Spleen (tissue), 13 donors: ENCODE measurements around the gene ARL14EPL. TPM values are rescaled to one million over a fixed set of nuclear protein-coding genes. Genes with fewer than 3 reads are reported as not detected.

Experiments
- DNase-seq: peaks from one replicate; pipeline ENCODE4 v3.0.0-alpha.2; 2020
- H3K27ac ChIP-seq, 8 donors: fragments of 200-600 bp; sonication (generic) in 7 of 8; 1 replicate in 4 of 8; 2 replicates in 4 of 8; pipeline versions ENCODE4 v1.5.0 to v1.8.0; 2016 to 2021; ENCODE audit warnings: inconsistent platforms in 4 of 8, mild to moderate bottlenecking in 4 of 8, moderate library complexity in 1 of 8
- H3K27me3 ChIP-seq, 7 donors: fragments of 200-600 bp; sonication (generic) in 6 of 7; replicated peaks in 1 of 7; 1 replicate in 4 of 7; 2 replicates in 3 of 7; pipeline versions ENCODE4 v1.5.0 to v1.8.0; 2016 to 2021; ENCODE audit warnings: inconsistent platforms in 3 of 7, mild to moderate bottlenecking in 1 of 7
- H3K36me3 ChIP-seq, 6 donors: fragments of 200-600 bp; sonication (generic) in 5 of 6; 1 replicate in 4 of 6; 2 replicates in 2 of 6; pipeline versions ENCODE4 v1.5.0 to v1.8.0; 2016 to 2021; ENCODE audit warnings: inconsistent platforms in 2 of 6
- H3K4me1 ChIP-seq, 6 donors: fragments of 200-600 bp; sonication (generic) in 5 of 6; 1 replicate in 3 of 6; 2 replicates in 3 of 6; pipeline versions ENCODE4 v1.5.0 to v1.8.0; 2016 to 2021; ENCODE audit warnings: inconsistent platforms in 3 of 6
- H3K4me3 ChIP-seq, 8 donors: fragments of 200-600 bp; sonication (generic) in 7 of 8; 1 replicate in 4 of 8; 2 replicates in 4 of 8; pipeline versions ENCODE4 v1.5.0 to v1.8.0; 2016 to 2021; ENCODE audit warnings: inconsistent platforms in 4 of 8, mild to moderate bottlenecking in 4 of 8, moderate library complexity in 2 of 8
- H3K9me3 ChIP-seq, 8 donors: fragments of 200-600 bp; sonication (generic) in 7 of 8; 1 replicate in 4 of 8; 2 replicates in 4 of 8; pipeline versions ENCODE4 v1.5.0 to v1.8.0; 2016 to 2021; ENCODE audit warnings: inconsistent platforms in 4 of 8
- CTCF ChIP-seq, 11 experiments: fragments of 200-600 bp in 7 of 11; fragments of 450-650 bp in 4 of 11; sonication (generic) in 4 of 11; IDR thresholded peaks in 8 of 11; conservative IDR thresholded peaks in 3 of 11; 1 replicate in 7 of 11; 2 replicates in 4 of 11; pipeline versions ENCODE4 v1.4.0 to v1.8.0; 2016 to 2021; ENCODE audit warnings: antibody characterized with exemption in 11 of 11, inconsistent platforms in 4 of 11, mild to moderate bottlenecking in 1 of 11
- POLR2A ChIP-seq, 3 donors: fragments of 450-650 bp; IDR thresholded peaks; one replicate each; pipeline ENCODE4 v1.5.1; 2017; ENCODE audit warnings: antibody characterized with exemption in 3 of 3, mild to moderate bottlenecking in 1 of 3
- POLR2AphosphoS5 ChIP-seq, 3 donors: sonication (generic); formaldehyde crosslinking; IDR thresholded peaks; one replicate each; pipeline ENCODE4 v1.5.1; 2017; ENCODE audit warnings: antibody characterized with exemption in 3 of 3
- WGBS, 5 donors: extraction: QIAGEN DNeasy Blood & Tissue Kit in 3 of 5; methylation state at CpG; one replicate each; pipeline versions ENCODE4 v1.1.5 to v1.1.7; 2013 to 2018; 5-methylcytosine and 5-hydroxymethylcytosine counted together
- intact Hi-C: fragments of 100-400 bp; cut with DNase I; formaldehyde crosslinking; loops from one replicate; pipeline ENCODE4 v1.15.0; 2023; ENCODE audit warnings: low total_unique reads
- long read RNA-seq, 2 donors: transcript quantifications; one replicate each; lab custom pipeline, GENCODE V29; 2026
- polyA plus RNA-seq, 3 donors: library from polyadenylated mRNA; stranded (reverse); fragments of 200-250 nt; gene quantifications; one replicate each; pipeline ENCODE4 v1.2.1, GENCODE V29; 2013
- total RNA-seq, 7 donors: library from RNA; depleted of rRNA in 3 of 7; stranded (reverse); fragments of >200 nt in 3 of 7; fragmentation: NEBNext Ultra II Directional in 4 of 7; extraction: Animal tissue kit (Norgen Biotek cat#: 25700) in 4 of 7; gene quantifications; one replicate each; pipeline versions ENCODE4 v1.1.0 to v1.2.1, GENCODE V29; 2016 to 2021
- donor health status: healthy with polysubstance abuse.
- donor health status: DM: no; HTN: no; CAD: no; lungs with moderate emphysema.
- donor health status: DM: no; HTN: no; CAD: no.
- donor health status: Bipolar disorder and iron deficiency.
- donor health status: healthy.
- donor health status: DM: no; HTN: no; CAD: no.
- donor health status: DM: yes; HTN: yes; CAD: no.

The ARL14EPL gene
- total RNA-seq (1 to 10 TPM in 1 of 7 donors, not detected in 6; 2.9 TPM), polyA plus RNA-seq (under 1 TPM in 1 of 3 donors, not detected in 2; 0.09 TPM)
- long read RNA-seq, donor 1: 0 reads
- long read RNA-seq, donor 2, partial matches to known transcripts: 671 of 671 reads
- long read RNA-seq, donor 2, other reads (novel, unspliced or antisense): 0 of 671 reads

- TF ChIP-seq CTCF (IDR thresholded peaks at IDR 0.05 in 8 of 11, conservative IDR thresholded peaks at IDR 0.05 in 3 of 11) (no peak), POLR2A (IDR thresholded peaks at IDR 0.05) (no peak), POLR2AphosphoS5 (IDR thresholded peaks at IDR 0.05) (no peak)
- intact Hi-C loops: no loop called here
- 53 to 70% (median 58%) methylated on average over 9 of the region's 9 CpGs for WGBS, 5 donors
Observed at GRCh38 chr5:116032094-116032517, at the start of gene ARL14EPL. TSS of gene ARL14EPL (plus strand) at chr5:116032472. CDS start at chr5:116051466, 18,994 bp downstream.

GRCh38 chr5:115983519-115983918 is 48.8 kb upstream of the ARL14EPL start:
- Histone ChIP-seq H3K36me3 (no peaks in the 10 kb centered on the region), H3K9me3 (no peaks in the 10 kb centered on the region), H3K4me1 (no peaks in the 10 kb centered on the region), H3K4me3 (no peak overlapping the region), H3K27ac (no peak overlapping the region), H3K27me3 (no peaks in the 10 kb centered on the region)
- intact Hi-C loops: no loop called here
- no peak for TF ChIP-seq CTCF (IDR thresholded peaks at IDR 0.05 in 8 of 11, conservative IDR thresholded peaks at IDR 0.05 in 3 of 11)
- TF ChIP-seq POLR2A (IDR thresholded peaks at IDR 0.05): no peak
- no peak for TF ChIP-seq POLR2AphosphoS5 (IDR thresholded peaks at IDR 0.05)
- DNase-seq: no peak
- 88 to 96% (median 93%) methylated on average over 1 of the region's 1 CpG for WGBS, 5 donors

More at GRCh38 chr5:116032094-116032517, at the start of gene ARL14EPL:
- H3K36me3 ChIP-seq: no peaks in the 10 kb centered on the region
- no peak within 1 kb of the TSS for H3K27ac ChIP-seq
- H3K4me1 ChIP-seq: peaks cover 0 to 12% (median 3%) of the 10 kb centered on the region in 6 donors
- H3K9me3 ChIP-seq: no peaks in the 10 kb centered on the region
- H3K4me3 ChIP-seq: peak within 1 kb of the TSS in 1 of 8 donors; percentile 8
- no peaks in the 10 kb centered on the region for H3K27me3 ChIP-seq
- DNase-seq: no peak

GRCh38 chr5:115985802-115986757 is 46.2 kb upstream of the ARL14EPL start:
- intact Hi-C loops: no loop called here
- H3K9me3 ChIP-seq: no peaks in the 10 kb centered on the region
- no peak overlapping the region for H3K27ac ChIP-seq
- H3K27me3 ChIP-seq: no peaks in the 10 kb centered on the region
- H3K4me1 ChIP-seq: no peaks in the 10 kb centered on the region
- WGBS, 5 donors: 84 to 93% (median 88%) methylated on average over 10 of the region's 10 CpGs
- no peak for DNase-seq
- H3K4me3 ChIP-seq: no peak overlapping the region
- no peaks in the 10 kb centered on the region for H3K36me3 ChIP-seq
- TF ChIP-seq CTCF (IDR thresholded peaks at IDR 0.05 in 8 of 11, conservative IDR thresholded peaks at IDR 0.05 in 3 of 11) (no peak), POLR2A (IDR thresholded peaks at IDR 0.05) (no peak), POLR2AphosphoS5 (IDR thresholded peaks at IDR 0.05) (no peak)

GRCh38 chr5:115988002-115988401 is 44.3 kb upstream of the ARL14EPL start:
- Histone ChIP-seq H3K4me3 (no peak overlapping the region), H3K27ac (no peak overlapping the region), H3K4me1 (no peaks in the 10 kb centered on the region), H3K27me3 (no peaks in the 10 kb centered on the region), H3K36me3 (no peaks in the 10 kb centered on the region), H3K9me3 (no peaks in the 10 kb centered on the region)
- intact Hi-C loops: no loop called here
- 87 to 94% (median 93%) methylated on average over 2 of the region's 2 CpGs for WGBS, 5 donors
- TF ChIP-seq POLR2A (IDR thresholded peaks at IDR 0.05): no peak
- TF ChIP-seq CTCF (IDR thresholded peaks at IDR 0.05 in 8 of 11, conservative IDR thresholded peaks at IDR 0.05 in 3 of 11): no peak
- no peak for TF ChIP-seq POLR2AphosphoS5 (IDR thresholded peaks at IDR 0.05)
- DNase-seq: no peak
